PC-9 (cell line): Measurements from ENCODE around the gene MAP3K20.

Experiments
- EZH2 ChIP-seq: fragments of 200-600 bp; sonication (generic); IDR thresholded peaks from 2 replicates; pipeline ENCODE4 v1.8.0; 2017; ENCODE audit warnings: antibody characterized with exemption, low read depth
- TF ChIP-seq, protein P1 (sequence below): fragments of 200-600 bp; sonication (generic); conservative IDR thresholded peaks from 2 replicates; pipeline ENCODE4 v1.6.1; 2017; ENCODE audit warnings: mixed run types, antibody characterized with exemption, mild to moderate bottlenecking, moderate library complexity

DNA sequence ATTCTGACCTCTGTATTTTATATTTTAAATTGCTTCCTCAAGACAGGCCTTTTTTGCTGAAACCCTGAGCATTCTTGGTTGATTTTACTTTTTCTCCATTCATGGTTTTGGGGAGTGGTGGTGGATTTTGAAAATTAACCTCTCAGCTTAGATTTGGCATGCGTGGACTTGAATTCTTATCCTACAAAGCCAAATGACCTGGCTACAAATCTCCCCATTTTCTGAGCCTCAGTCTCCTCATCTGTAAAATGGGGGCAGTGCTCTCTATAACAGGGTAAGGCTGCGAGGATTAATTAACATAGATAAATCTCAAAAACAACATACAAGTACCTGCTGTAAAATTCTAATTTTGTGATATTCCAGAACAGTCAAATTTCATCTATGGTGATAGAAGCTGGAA, 175.6 kb downstream of the MAP3K20 start:
- TF ChIP-seq, protein P1, sequence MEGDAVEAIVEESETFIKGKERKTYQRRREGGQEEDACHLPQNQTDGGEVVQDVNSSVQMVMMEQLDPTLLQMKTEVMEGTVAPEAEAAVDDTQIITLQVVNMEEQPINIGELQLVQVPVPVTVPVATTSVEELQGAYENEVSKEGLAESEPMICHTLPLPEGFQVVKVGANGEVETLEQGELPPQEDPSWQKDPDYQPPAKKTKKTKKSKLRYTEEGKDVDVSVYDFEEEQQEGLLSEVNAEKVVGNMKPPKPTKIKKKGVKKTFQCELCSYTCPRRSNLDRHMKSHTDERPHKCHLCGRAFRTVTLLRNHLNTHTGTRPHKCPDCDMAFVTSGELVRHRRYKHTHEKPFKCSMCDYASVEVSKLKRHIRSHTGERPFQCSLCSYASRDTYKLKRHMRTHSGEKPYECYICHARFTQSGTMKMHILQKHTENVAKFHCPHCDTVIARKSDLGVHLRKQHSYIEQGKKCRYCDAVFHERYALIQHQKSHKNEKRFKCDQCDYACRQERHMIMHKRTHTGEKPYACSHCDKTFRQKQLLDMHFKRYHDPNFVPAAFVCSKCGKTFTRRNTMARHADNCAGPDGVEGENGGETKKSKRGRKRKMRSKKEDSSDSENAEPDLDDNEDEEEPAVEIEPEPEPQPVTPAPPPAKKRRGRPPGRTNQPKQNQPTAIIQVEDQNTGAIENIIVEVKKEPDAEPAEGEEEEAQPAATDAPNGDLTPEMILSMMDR, result no peak
- TF ChIP-seq EZH2, result no peak
